Upper lobe of right lung (tissue), 1 donor: ENCODE data around the gene STK39. TPM values are rescaled to one million over a fixed set of nuclear protein-coding genes. Genes with fewer than 3 reads are reported as not detected.

Experiments
- ATAC-seq: fragments of 200-7000 bp; cut with Tn5 transposase; one replicate; pipeline ENCODE4 v1.9.1; 2020; ENCODE audit warnings: mild to moderate bottlenecking, moderate library complexity
- DNase-seq: peaks from one replicate; pipeline ENCODE4 v3.0.0-alpha.2; 2020
- H3K27ac ChIP-seq: fragments of 200-600 bp; one replicate; pipeline ENCODE4 v1.8.0; 2022
- H3K27me3 ChIP-seq: fragments of 200-600 bp; one replicate; pipeline ENCODE4 v1.8.0; 2022; ENCODE audit warnings: mild to moderate bottlenecking
- H3K36me3 ChIP-seq: fragments of 200-600 bp; one replicate; pipeline ENCODE4 v1.8.0; 2022
- H3K4me1 ChIP-seq: fragments of 200-600 bp; one replicate; pipeline ENCODE4 v1.8.0; 2022
- H3K4me3 ChIP-seq: fragments of 200-600 bp; one replicate; pipeline ENCODE4 v1.8.0; 2022; ENCODE audit warnings: mild to moderate bottlenecking
- H3K9me3 ChIP-seq: fragments of 200-600 bp; one replicate; pipeline ENCODE4 v1.8.0; 2022
- intact Hi-C: fragments of 100-400 bp; cut with DNase I; formaldehyde crosslinking; loops from one replicate; pipeline ENCODE4 v1.11.0; 2022
- total RNA-seq: library from RNA; stranded (reverse); fragmentation: NEBNext Ultra II Directional; extraction: Animal tissue kit (Norgen Biotek cat#: 25700); gene quantifications from one replicate; pipeline ENCODE4 v1.2.1, GENCODE V29; 2021
- TF ChIP-seq, protein P1 (sequence below): fragments of 200-600 bp; IDR thresholded peaks from one replicate; pipeline ENCODE4 v1.8.0; 2022; ENCODE audit warnings: antibody characterized with exemption
- donor health status: DM: no; HTN: yes; CAD: no; lungs with severe emphysema.

The STK39 gene
- total RNA-seq, 1 donor from 2014 or later = 13.2 TPM

DNA sequence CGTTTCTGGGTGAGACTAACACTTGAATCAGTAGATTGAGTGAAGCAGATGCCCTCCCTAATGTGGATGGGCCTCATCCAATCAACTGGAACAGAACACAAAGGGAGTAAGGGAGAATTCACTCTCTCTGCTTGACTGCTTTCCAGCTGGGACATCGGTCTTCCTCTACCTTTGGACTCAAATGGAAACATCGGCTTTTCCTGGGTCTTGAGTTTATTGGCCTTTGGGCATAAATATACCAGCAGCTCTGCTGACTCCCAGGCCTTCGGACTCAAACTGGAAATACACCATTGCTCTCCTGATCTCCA is 311.6 kb downstream of the STK39 start:
- ATAC-seq (no peak), DNase-seq (no peak)
- Histone ChIP-seq H3K36me3 (no peaks in the 10 kb centered on the region), H3K4me3 (no peak overlapping the region), H3K27ac (no peak overlapping the region), H3K9me3 (no peaks in the 10 kb centered on the region), H3K4me1 (no peaks in the 10 kb centered on the region), H3K27me3 (no peaks in the 10 kb centered on the region)
- intact Hi-C loops = no loop called here
- TF ChIP-seq, protein P1, sequence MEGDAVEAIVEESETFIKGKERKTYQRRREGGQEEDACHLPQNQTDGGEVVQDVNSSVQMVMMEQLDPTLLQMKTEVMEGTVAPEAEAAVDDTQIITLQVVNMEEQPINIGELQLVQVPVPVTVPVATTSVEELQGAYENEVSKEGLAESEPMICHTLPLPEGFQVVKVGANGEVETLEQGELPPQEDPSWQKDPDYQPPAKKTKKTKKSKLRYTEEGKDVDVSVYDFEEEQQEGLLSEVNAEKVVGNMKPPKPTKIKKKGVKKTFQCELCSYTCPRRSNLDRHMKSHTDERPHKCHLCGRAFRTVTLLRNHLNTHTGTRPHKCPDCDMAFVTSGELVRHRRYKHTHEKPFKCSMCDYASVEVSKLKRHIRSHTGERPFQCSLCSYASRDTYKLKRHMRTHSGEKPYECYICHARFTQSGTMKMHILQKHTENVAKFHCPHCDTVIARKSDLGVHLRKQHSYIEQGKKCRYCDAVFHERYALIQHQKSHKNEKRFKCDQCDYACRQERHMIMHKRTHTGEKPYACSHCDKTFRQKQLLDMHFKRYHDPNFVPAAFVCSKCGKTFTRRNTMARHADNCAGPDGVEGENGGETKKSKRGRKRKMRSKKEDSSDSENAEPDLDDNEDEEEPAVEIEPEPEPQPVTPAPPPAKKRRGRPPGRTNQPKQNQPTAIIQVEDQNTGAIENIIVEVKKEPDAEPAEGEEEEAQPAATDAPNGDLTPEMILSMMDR = no peak

DNA sequence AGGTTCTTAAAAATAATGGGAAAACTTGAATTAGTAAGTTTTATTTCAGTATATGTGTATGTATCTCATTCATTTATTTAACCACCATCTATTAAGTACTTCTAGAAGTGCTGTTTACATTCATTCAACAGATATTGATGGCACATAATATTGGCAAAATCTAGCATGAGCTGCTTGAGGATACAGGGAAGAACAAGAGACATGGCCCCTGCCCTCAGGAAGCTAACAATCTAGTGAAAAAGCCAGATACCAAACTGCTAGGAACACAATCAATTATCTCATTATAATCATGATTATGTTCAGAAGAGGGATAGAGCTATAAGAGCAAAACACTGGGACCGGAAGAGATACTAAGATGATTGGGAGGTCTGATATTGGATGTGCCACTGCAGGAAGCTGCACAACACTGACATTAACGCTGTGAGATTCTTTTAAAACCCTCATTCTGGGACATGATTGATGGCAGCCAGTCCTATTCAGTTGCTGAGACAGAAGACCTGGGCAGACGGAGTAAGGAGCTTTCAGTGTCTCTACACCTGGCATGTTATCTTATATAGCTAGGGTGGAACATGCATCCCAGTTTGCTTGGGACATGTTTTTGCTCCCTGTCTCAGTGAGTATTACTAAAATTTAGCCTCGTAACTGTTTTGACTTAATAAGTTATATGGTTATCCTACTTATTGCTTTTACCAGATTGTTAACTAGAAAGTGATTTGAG is 314.1 kb downstream of the STK39 start:
- TF ChIP-seq, protein P1 = no peak

DNA sequence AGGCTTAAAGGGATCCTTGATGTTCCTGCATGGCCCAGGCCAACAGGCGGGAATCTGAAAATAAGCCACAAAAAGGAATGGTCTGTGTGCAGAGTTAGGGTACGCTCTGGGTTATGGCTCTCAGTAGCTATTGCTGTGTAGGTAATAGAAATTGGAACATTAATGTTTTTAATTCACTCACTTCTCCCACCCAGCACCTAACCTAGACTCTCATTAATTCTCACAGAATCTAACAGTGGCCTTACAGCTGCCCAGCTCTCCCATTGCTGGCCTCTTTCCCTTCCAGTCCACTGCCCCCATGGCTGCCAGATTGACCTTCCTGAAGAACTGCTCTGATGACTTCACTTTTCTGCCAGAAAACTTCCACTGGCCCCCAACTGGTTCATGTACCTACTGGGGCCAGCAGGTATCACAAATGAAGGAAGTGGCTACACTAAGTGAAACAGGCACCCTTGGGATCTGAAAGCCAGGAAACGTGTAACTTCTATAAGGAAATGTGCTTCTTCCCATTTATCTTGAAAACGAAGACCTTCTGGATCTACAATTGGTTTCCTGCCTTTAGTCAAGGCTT is 315.2 kb downstream of the STK39 start:
- H3K9me3 ChIP-seq = no peaks in the 10 kb centered on the region
- DNase-seq (no peak), ATAC-seq (no peak)
- TF ChIP-seq, protein P1 = no peak
- no peak overlapping the region for H3K4me3 ChIP-seq
- H3K36me3 ChIP-seq = no peaks in the 10 kb centered on the region
- intact Hi-C loops = no loop called here
- H3K4me1 ChIP-seq = no peaks in the 10 kb centered on the region
- no peak overlapping the region for H3K27ac ChIP-seq
- no peaks in the 10 kb centered on the region for H3K27me3 ChIP-seq

More for the DNA sequence above, 314.1 kb downstream of the STK39 start:
- Histone ChIP-seq H3K27me3 (no peaks in the 10 kb centered on the region), H3K4me3 (no peak overlapping the region), H3K27ac (no peak overlapping the region), H3K4me1 (no peaks in the 10 kb centered on the region), H3K9me3 (no peaks in the 10 kb centered on the region), H3K36me3 (no peaks in the 10 kb centered on the region)
- DNase-seq = no peak
- intact Hi-C loops = no loop called here
- ATAC-seq = no peak

DNA sequence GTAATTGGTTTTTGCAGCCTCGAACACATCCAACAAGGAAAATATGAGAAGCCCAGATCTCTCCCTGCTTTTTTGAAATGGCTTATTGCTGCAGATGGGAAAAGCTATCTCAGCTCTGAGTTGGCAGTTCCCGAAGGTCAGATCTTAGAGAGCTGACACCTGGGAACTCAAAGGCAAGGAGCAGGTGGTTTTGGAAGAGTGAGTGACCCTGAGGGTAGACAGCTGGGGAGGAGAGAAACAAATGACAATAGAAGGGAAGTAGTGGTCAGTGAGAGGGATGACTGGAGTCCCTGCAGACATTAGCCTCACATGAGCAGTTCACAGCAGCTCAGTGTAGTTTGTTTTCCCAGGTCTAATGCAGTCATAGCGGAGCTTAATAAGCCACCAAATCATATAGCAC is 317.9 kb downstream of the STK39 start:
- Histone ChIP-seq H3K4me1 (no peaks in the 10 kb centered on the region), H3K36me3 (no peaks in the 10 kb centered on the region), H3K9me3 (no peaks in the 10 kb centered on the region), H3K4me3 (no peak overlapping the region), H3K27me3 (no peaks in the 10 kb centered on the region), H3K27ac (no peak overlapping the region)
- TF ChIP-seq, protein P1 = no peak
- DNase-seq (no peak), ATAC-seq (no peak)
- intact Hi-C loops = no loop called here

DNA sequence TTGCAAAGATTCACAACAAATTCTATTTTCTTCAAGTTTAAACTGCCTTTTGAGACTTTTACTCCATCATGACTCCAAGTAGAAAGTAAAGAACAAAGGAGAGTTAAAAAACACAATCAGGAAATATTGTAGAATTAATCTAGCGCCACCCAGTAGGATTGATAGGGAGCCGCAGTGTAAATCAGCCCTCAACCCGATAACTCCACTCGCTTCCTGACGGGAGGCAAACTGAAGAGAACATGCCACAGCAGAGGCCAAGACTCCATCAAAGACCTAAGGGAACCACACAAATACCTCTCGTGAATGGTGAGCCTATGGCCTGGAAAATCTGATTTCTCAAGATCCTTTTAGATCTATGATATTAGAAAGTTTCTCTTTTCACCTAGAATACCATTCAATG is 319.0 kb downstream of the STK39 start:
- TF ChIP-seq, protein P1 = no peak
- Histone ChIP-seq H3K27ac (no peak overlapping the region), H3K4me3 (no peak overlapping the region), H3K36me3 (no peaks in the 10 kb centered on the region), H3K4me1 (no peaks in the 10 kb centered on the region), H3K9me3 (no peaks in the 10 kb centered on the region), H3K27me3 (no peaks in the 10 kb centered on the region)
- intact Hi-C loops = no loop called here
- DNase-seq (no peak), ATAC-seq (no peak)
